Right renal cortex interstitium (tissue), 3 donors: Measurements from ENCODE around the gene DNPEP. TPM values are rescaled to one million over a fixed set of nuclear protein-coding genes. Genes with fewer than 3 reads are reported as not detected.

Experiments
- polyA plus RNA-seq, 3 donors: library from polyadenylated mRNA; unstranded; fragments of 120-200 nt; gene quantifications; one replicate each; pipeline ENCODE4 v1.2.1, GENCODE V29; 2013; ENCODE audit not compliant: insufficient read length in 3 of 3

DNPEP gene
- polyA plus RNA-seq, 3 donors, result 48.3 to 54.7 (median 51.2) TPM

Other genes starting within 250 kb of the DNPEP start
- gene NHEJ1, start 227.1 kb downstream of the DNPEP start, polyA plus RNA-seq, result 10 to 100 TPM; 19.5 to 22.6 (median 20.4) TPM
- gene SLC23A3, start 217.9 kb downstream of the DNPEP start, polyA plus RNA-seq, result 10 to 100 TPM; 14.0 to 21.4 (median 17.8) TPM
- 10 to 100 TPM; 61.4 to 69.5 (median 61.5) TPM for gene CNPPD1, start 211.0 kb downstream of the DNPEP start, polyA plus RNA-seq
- 100 to 1,000 TPM; 108 to 127 (median 108) TPM for gene RETREG2, start 209.6 kb downstream of the DNPEP start, polyA plus RNA-seq
- gene ZFAND2B, start 181.1 kb downstream of the DNPEP start, polyA plus RNA-seq, result 10 to 100 TPM; 33.7 to 38.5 (median 38.3) TPM
- gene ABCB6, start 169.0 kb downstream of the DNPEP start, polyA plus RNA-seq, result 10 to 100 TPM; 34.7 to 37.5 (median 36.8) TPM
- 10 to 100 TPM; 43.8 to 51.1 (median 46.8) TPM for gene ATG9A, start 158.3 kb downstream of the DNPEP start, polyA plus RNA-seq
- gene ANKZF1, start 158.1 kb downstream of the DNPEP start, polyA plus RNA-seq, result 10 to 100 TPM; 38.4 to 44.8 (median 38.8) TPM
- gene GLB1L, start 142.5 kb downstream of the DNPEP start, polyA plus RNA-seq, result 10 to 100 TPM; 21.8 to 26.4 (median 25.1) TPM
- 10 to 100 TPM; 36.9 to 44.4 (median 41.8) TPM for gene STK16, start 142.4 kb downstream of the DNPEP start, polyA plus RNA-seq
- 1 to 10 TPM in 2 of 3 donors, under 1 TPM in 1; 0.49 to 1.4 (median 1.3) TPM for gene TUBA4B, start 134.7 kb downstream of the DNPEP start, polyA plus RNA-seq
- gene TUBA4A, start 134.0 kb downstream of the DNPEP start, polyA plus RNA-seq, result 10 to 100 TPM; 32.6 to 45.4 (median 35.7) TPM
- gene DNAJB2, start 108.5 kb downstream of the DNPEP start, polyA plus RNA-seq, result 10 to 100 TPM; 64.2 to 74.9 (median 69.1) TPM
- under 1 TPM in 1 of 3 donors, not detected in 2; 0.08 TPM for gene PTPRN, start 78.5 kb downstream of the DNPEP start, polyA plus RNA-seq
- gene RESP18, start 55.2 kb downstream of the DNPEP start, polyA plus RNA-seq, result not detected
- gene DES, start 30.5 kb upstream of the DNPEP start, polyA plus RNA-seq, result 10 to 100 TPM in 1 of 3 donors, 1 to 10 TPM in 2; 5.5 to 10.1 (median 7.4) TPM
- 10 to 100 TPM in 1 of 3 donors, 1 to 10 TPM in 2; 9.2 to 11.2 (median 9.4) TPM for gene SPEG, start 46.9 kb upstream of the DNPEP start, polyA plus RNA-seq
- 10 to 100 TPM; 32.0 to 37.8 (median 32.6) TPM for gene GMPPA, start 111.0 kb upstream of the DNPEP start, polyA plus RNA-seq
- under 1 TPM; 0.07 to 0.14 (median 0.11) TPM for gene ASIC4, start 126.6 kb upstream of the DNPEP start, polyA plus RNA-seq
- gene CHPF, start 155.9 kb upstream of the DNPEP start, polyA plus RNA-seq, result 10 to 100 TPM; 21.0 to 25.3 (median 23.6) TPM
- gene TMEM198, start 156.1 kb upstream of the DNPEP start, polyA plus RNA-seq, result 1 to 10 TPM; 2.5 to 2.6 (median 2.5) TPM
- gene OBSL1, start 183.6 kb upstream of the DNPEP start, polyA plus RNA-seq, result 100 to 1,000 TPM; 110 to 125 (median 124) TPM
- under 1 TPM; 0.46 to 0.90 (median 0.72) TPM for gene INHA, start 184.4 kb upstream of the DNPEP start, polyA plus RNA-seq
- 10 to 100 TPM; 18.9 to 20.7 (median 19.4) TPM for gene STK11IP, start 209.9 kb upstream of the DNPEP start, polyA plus RNA-seq
- 1 to 10 TPM; 5.4 to 7.1 (median 6.1) TPM for gene SLC4A3, start 239.7 kb upstream of the DNPEP start, polyA plus RNA-seq